Activated CD4-positive, alpha-beta memory T cell treated with anti-CD3 and anti-CD28 coated beads, Interleukin-2, amount 10 ng/mL, durations not matched to agents 7 days and 5 days (primary cell): Measurements from ENCODE around the gene C1orf167. TPM values are rescaled to one million over a fixed set of nuclear protein-coding genes. Genes with fewer than 3 reads are reported as not detected.

Source experiments
- CTCF ChIA-PET: fragments of 350-600 bp; sonication (Branson Sonifier 250); formaldehyde crosslinking; loops from one replicate; lab custom pipeline; 2021; ENCODE audit warnings: antibody characterized with exemption, inconsistent platforms; lab: Charles Lee
- POLR2A ChIA-PET: fragments of 350-600 bp; sonication (Branson Sonifier 250); formaldehyde crosslinking; loops from one replicate; lab custom pipeline; 2021; ENCODE audit warnings: antibody characterized with exemption; lab: Charles Lee
- DNase-seq: peaks from one replicate; pipeline ENCODE4 v3.0.0-alpha.2; 2020
- H3K27ac Mint-ChIP-seq: one replicate; pipeline ENCODE4 v1.8.0; 2021; ENCODE audit warnings: mild to moderate bottlenecking, mixed read lengths
- H3K27me3 Mint-ChIP-seq: one replicate; pipeline ENCODE4 v1.8.0; 2021; ENCODE audit warnings: mixed read lengths
- H3K36me3 Mint-ChIP-seq: one replicate; pipeline ENCODE4 v1.8.0; 2021; ENCODE audit warnings: low read depth, mixed read lengths
- H3K4me1 Mint-ChIP-seq: one replicate; pipeline ENCODE4 v1.8.0; 2021; ENCODE audit warnings: mixed read lengths
- H3K4me3 Mint-ChIP-seq: one replicate; pipeline ENCODE4 v1.8.0; 2021; ENCODE audit warnings: mild to moderate bottlenecking, mixed read lengths
- H3K9me3 Mint-ChIP-seq: one replicate; pipeline ENCODE4 v1.8.0; 2021; ENCODE audit warnings: mixed read lengths
- total RNA-seq, 2 experiments: library from RNA; stranded (reverse); gene quantifications; one replicate each; pipeline ENCODE4 v1.2.3, GENCODE V29; 2021

C1orf167 gene
- total RNA-seq, 2 experiments from 2014 or later = 0.25 TPM; not detected in 1

GRCh38 chr1:11790880-11791715 is 29.1 kb downstream of the C1orf167 start:
- ChIA-PET POLR2A (interaction anchor here (1.0 to 2.1 kb wide), 3 partner anchors 12 to 116 kb away, joined by 3 to 5 read pairs (median 3); no protein-coding TSS in a partner anchor), CTCF (interaction anchor here (0.5 to 0.6 kb wide), 2 partner anchors 21 to 55 kb away, joined by 3 read pairs; no protein-coding TSS in a partner anchor)
- no peak overlapping the region for H3K4me3 Mint-ChIP-seq
- peaks cover 23% of the 10 kb centered on the region for H3K36me3 Mint-ChIP-seq
- DNase-seq = no peak
- no peaks in the 10 kb centered on the region for H3K27me3 Mint-ChIP-seq
- no peaks in the 10 kb centered on the region for H3K9me3 Mint-ChIP-seq
- peaks cover 2% of the 10 kb centered on the region for H3K4me1 Mint-ChIP-seq
- H3K27ac Mint-ChIP-seq = no peak overlapping the region

- no peak overlapping the region for H3K4me3 Mint-ChIP-seq
- H3K27me3 Mint-ChIP-seq = no peaks in the 10 kb centered on the region
- no peak overlapping the region for H3K27ac Mint-ChIP-seq
- no peak for DNase-seq
- H3K36me3 Mint-ChIP-seq = peaks cover 29% of the 10 kb centered on the region
- H3K4me1 Mint-ChIP-seq = peaks cover 2% of the 10 kb centered on the region
- ChIA-PET POLR2A (interaction anchor here (1.1 to 2.1 kb wide), 3 partner anchors 11 to 115 kb away, joined by 3 to 5 read pairs (median 3); no protein-coding TSS in a partner anchor), CTCF (interaction anchor here (0.5 to 1.1 kb wide), 2 partner anchors 12 to 22 kb away, joined by 3 to 4 read pairs; no protein-coding TSS in a partner anchor)
- H3K9me3 Mint-ChIP-seq = no peaks in the 10 kb centered on the region
Observed at GRCh38 chr1:11792106-11792505, 30.1 kb downstream of the C1orf167 start.

GRCh38 chr1:11793819-11794218 is 31.8 kb downstream of the C1orf167 start:
- H3K9me3 Mint-ChIP-seq = no peaks in the 10 kb centered on the region
- no peak overlapping the region for H3K27ac Mint-ChIP-seq
- DNase-seq = no peak
- peaks cover 2% of the 10 kb centered on the region for H3K4me1 Mint-ChIP-seq
- H3K27me3 Mint-ChIP-seq = no peaks in the 10 kb centered on the region
- POLR2A ChIA-PET = interaction anchor here (1.2 to 1.5 kb wide), 3 partner anchors 12 to 114 kb away, joined by 3 to 4 read pairs (median 3); partner anchors contain the start of genes CLCN6 and MTHFR
- CTCF ChIA-PET = interaction anchor here (0.8 kb wide), 1 partner anchor 9 kb away, joined by 3 read pairs; no protein-coding TSS in a partner anchor
- no peak overlapping the region for H3K4me3 Mint-ChIP-seq
- peaks cover 29% of the 10 kb centered on the region for H3K36me3 Mint-ChIP-seq

GRCh38 chr1:11794446-11795237 is 32.6 kb downstream of the C1orf167 start:
- Mint-ChIP-seq H3K36me3 (peaks cover 32% of the 10 kb centered on the region), H3K4me1 (peaks cover 2% of the 10 kb centered on the region), H3K4me3 (no peak overlapping the region), H3K27me3 (no peaks in the 10 kb centered on the region), H3K27ac (no peak overlapping the region), H3K9me3 (no peaks in the 10 kb centered on the region)
- no peak for DNase-seq
- ChIA-PET POLR2A (interaction anchor here (0.7 to 1.4 kb wide), 3 partner anchors 113 to 115 kb away, joined by 3 to 6 read pairs (median 4); no protein-coding TSS in a partner anchor), CTCF (interaction anchor here (0.7 to 0.8 kb wide), 2 partner anchors 8 to 14 kb away, joined by 3 read pairs; no protein-coding TSS in a partner anchor)

GRCh38 chr1:11795238-11795890 is 33.4 kb downstream of the C1orf167 start:
- POLR2A ChIA-PET = interaction anchor here (0.7 to 1.4 kb wide), 2 partner anchors 112 to 114 kb away, joined by 3 to 6 read pairs; no protein-coding TSS in a partner anchor
- Mint-ChIP-seq H3K4me1 (peaks cover 2% of the 10 kb centered on the region), H3K27ac (no peak overlapping the region), H3K4me3 (no peak overlapping the region), H3K36me3 (peaks cover 36% of the 10 kb centered on the region), H3K9me3 (no peaks in the 10 kb centered on the region), H3K27me3 (no peaks in the 10 kb centered on the region)
- CTCF ChIA-PET = interaction anchor here (0.7 kb wide), 1 partner anchor 13 kb away, joined by 3 read pairs; no protein-coding TSS in a partner anchor
- no peak for DNase-seq

- peaks cover 2% of the 10 kb centered on the region for H3K4me1 Mint-ChIP-seq
- H3K9me3 Mint-ChIP-seq = no peaks in the 10 kb centered on the region
- H3K36me3 Mint-ChIP-seq = peaks cover 38% of the 10 kb centered on the region
- H3K27me3 Mint-ChIP-seq = no peaks in the 10 kb centered on the region
- ChIA-PET CTCF (interaction anchor here (1.9 kb wide), 1 partner anchor 11 kb away, joined by 5 read pairs; no protein-coding TSS in a partner anchor), POLR2A (interaction anchor here (1.4 kb wide), 1 partner anchor 113 kb away, joined by 6 read pairs; no protein-coding TSS in a partner anchor)
- no peak for DNase-seq
- no peak overlapping the region for H3K27ac Mint-ChIP-seq
- H3K4me3 Mint-ChIP-seq = no peak overlapping the region
Observed at GRCh38 chr1:11796036-11796828, 34.2 kb downstream of the C1orf167 start.

- Mint-ChIP-seq H3K9me3 (no peaks in the 10 kb centered on the region), H3K36me3 (peaks cover 37% of the 10 kb centered on the region), H3K27me3 (no peaks in the 10 kb centered on the region), H3K27ac (no peak overlapping the region), H3K4me1 (peaks cover 14% of the 10 kb centered on the region), H3K4me3 (no peak overlapping the region)
- ChIA-PET CTCF (interaction anchor here (1.9 kb wide), 1 partner anchor 12 kb away, joined by 5 read pairs; no protein-coding TSS in a partner anchor), POLR2A (interaction anchor here (1.1 kb wide), 1 partner anchor 110 kb away, joined by 4 read pairs; no protein-coding TSS in a partner anchor)
- no peak for DNase-seq
Observed at GRCh38 chr1:11797525-11798216, 35.7 kb downstream of the C1orf167 start.

- POLR2A ChIA-PET = no interaction called here
- DNase-seq = no peak
- Mint-ChIP-seq H3K9me3 (no peaks in the 10 kb centered on the region), H3K36me3 (peaks cover 46% of the 10 kb centered on the region), H3K4me1 (peaks cover 27% of the 10 kb centered on the region), H3K27me3 (no peaks in the 10 kb centered on the region), H3K4me3 (no peak overlapping the region), H3K27ac (no peak overlapping the region)
- CTCF ChIA-PET = no interaction called here
Observed at GRCh38 chr1:11799099-11799498, 37.1 kb downstream of the C1orf167 start.

GRCh38 chr1:11799896-11800295 is 37.9 kb downstream of the C1orf167 start:
- ChIA-PET CTCF (no interaction called here), POLR2A (no interaction called here)
- Mint-ChIP-seq H3K4me1 (peaks cover 35% of the 10 kb centered on the region), H3K4me3 (no peak overlapping the region), H3K9me3 (no peaks in the 10 kb centered on the region), H3K36me3 (peaks cover 41% of the 10 kb centered on the region), H3K27ac (no peak overlapping the region), H3K27me3 (no peaks in the 10 kb centered on the region)
- DNase-seq = no peak

- no peak for DNase-seq
- POLR2A ChIA-PET = interaction anchor here (4.9 kb wide), 1 partner anchor 108 kb away, joined by 52 read pairs; no protein-coding TSS in a partner anchor
- Mint-ChIP-seq H3K27ac (no peak overlapping the region), H3K4me3 (no peak overlapping the region), H3K4me1 (peaks cover 38% of the 10 kb centered on the region), H3K36me3 (peaks cover 38% of the 10 kb centered on the region), H3K9me3 (no peaks in the 10 kb centered on the region), H3K27me3 (no peaks in the 10 kb centered on the region)
- CTCF ChIA-PET = no interaction called here
Observed at GRCh38 chr1:11800391-11800755, 38.4 kb downstream of the C1orf167 start.
